ENCODE results near the gene VIPR1.

Gene VIPR1

DNA sequence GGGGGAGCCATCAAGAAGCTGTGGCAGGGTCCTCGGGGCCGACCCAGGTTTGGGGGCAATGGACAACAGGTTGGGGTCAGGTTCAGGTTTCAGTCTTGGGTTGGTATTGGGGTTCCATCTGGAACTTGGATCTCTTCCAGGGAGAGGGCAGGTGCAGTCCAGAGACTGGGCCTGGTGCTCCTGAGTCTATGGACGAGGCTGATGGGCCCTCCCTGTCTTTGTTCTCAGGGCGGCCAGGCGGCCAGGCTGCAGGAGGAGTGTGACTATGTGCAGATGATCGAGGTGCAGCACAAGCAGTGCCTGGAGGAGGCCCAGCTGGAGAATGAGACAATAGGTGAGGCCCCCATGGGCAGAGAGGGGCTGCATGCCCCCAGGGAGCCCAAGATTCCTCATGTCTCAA lies 11.1 kb downstream of the VIPR1 start:
- TF ChIP-seq POLR2AphosphoS5 (IDR thresholded peaks at IDR 0.05; ENCODE audit: low read depth) = no peak
- TF ChIP-seq, protein P1, sequence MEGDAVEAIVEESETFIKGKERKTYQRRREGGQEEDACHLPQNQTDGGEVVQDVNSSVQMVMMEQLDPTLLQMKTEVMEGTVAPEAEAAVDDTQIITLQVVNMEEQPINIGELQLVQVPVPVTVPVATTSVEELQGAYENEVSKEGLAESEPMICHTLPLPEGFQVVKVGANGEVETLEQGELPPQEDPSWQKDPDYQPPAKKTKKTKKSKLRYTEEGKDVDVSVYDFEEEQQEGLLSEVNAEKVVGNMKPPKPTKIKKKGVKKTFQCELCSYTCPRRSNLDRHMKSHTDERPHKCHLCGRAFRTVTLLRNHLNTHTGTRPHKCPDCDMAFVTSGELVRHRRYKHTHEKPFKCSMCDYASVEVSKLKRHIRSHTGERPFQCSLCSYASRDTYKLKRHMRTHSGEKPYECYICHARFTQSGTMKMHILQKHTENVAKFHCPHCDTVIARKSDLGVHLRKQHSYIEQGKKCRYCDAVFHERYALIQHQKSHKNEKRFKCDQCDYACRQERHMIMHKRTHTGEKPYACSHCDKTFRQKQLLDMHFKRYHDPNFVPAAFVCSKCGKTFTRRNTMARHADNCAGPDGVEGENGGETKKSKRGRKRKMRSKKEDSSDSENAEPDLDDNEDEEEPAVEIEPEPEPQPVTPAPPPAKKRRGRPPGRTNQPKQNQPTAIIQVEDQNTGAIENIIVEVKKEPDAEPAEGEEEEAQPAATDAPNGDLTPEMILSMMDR (IDR thresholded peaks at IDR 0.05; ENCODE audit: insufficient read depth, low read length) = no peak
- TF ChIP-seq, protein P2, sequence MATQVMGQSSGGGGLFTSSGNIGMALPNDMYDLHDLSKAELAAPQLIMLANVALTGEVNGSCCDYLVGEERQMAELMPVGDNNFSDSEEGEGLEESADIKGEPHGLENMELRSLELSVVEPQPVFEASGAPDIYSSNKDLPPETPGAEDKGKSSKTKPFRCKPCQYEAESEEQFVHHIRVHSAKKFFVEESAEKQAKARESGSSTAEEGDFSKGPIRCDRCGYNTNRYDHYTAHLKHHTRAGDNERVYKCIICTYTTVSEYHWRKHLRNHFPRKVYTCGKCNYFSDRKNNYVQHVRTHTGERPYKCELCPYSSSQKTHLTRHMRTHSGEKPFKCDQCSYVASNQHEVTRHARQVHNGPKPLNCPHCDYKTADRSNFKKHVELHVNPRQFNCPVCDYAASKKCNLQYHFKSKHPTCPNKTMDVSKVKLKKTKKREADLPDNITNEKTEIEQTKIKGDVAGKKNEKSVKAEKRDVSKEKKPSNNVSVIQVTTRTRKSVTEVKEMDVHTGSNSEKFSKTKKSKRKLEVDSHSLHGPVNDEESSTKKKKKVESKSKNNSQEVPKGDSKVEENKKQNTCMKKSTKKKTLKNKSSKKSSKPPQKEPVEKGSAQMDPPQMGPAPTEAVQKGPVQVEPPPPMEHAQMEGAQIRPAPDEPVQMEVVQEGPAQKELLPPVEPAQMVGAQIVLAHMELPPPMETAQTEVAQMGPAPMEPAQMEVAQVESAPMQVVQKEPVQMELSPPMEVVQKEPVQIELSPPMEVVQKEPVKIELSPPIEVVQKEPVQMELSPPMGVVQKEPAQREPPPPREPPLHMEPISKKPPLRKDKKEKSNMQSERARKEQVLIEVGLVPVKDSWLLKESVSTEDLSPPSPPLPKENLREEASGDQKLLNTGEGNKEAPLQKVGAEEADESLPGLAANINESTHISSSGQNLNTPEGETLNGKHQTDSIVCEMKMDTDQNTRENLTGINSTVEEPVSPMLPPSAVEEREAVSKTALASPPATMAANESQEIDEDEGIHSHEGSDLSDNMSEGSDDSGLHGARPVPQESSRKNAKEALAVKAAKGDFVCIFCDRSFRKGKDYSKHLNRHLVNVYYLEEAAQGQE (IDR thresholded peaks at IDR 0.05; ENCODE audit: insufficient replicate concordance, low read depth) = no peak
- TF ChIP-seq GABPA (IDR thresholded peaks at IDR 0.05; ENCODE audit: low read depth) = no peak
- TF ChIP-seq SPI1 (IDR thresholded peaks at IDR 0.05; ENCODE audit: borderline replicate concordance, low read depth) = no peak
- no peak for DNase-seq (ENCODE audit: low read depth in 1 of 2, low spot score in 1 of 2)
- no peak overlapping the region for H3K27ac ChIP-seq (replicated peaks)
- no peak overlapping the region for H3K4me3 ChIP-seq (replicated peaks; ENCODE audit: insufficient read depth, low read length)
- H3K27me3 ChIP-seq (ENCODE audit: insufficient read depth, poor library complexity, severe bottlenecking) = no peaks in the 10 kb centered on the region

DNA sequence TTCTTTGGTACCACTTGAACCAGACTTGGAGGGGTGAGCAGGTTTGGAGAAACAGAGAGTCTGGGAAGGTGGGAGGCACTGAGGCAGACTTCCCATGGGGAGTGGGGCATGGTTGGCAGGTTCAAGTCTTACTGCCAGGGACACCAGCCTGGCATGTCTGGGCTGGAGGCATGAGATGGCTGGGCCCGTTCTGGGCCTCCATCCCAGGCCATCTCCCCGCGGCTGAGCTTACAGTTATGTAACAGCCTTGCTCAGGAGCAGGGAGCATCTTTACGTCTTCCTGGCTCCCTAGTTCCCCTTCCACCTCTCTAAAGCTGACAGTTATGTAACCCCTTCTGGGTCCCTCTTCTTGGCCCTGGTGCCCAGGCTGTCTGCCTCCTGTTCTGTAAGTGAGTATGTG lies 12.4 kb downstream of the VIPR1 start:
- Histone ChIP-seq H3K27ac (replicated peaks) (no peak overlapping the region), H3K27me3 (ENCODE audit: insufficient read depth, poor library complexity, severe bottlenecking) (no peaks in the 10 kb centered on the region), H3K4me3 (replicated peaks; ENCODE audit: insufficient read depth, low read length) (no peak overlapping the region)
- TF ChIP-seq, protein P2 (IDR thresholded peaks at IDR 0.05; ENCODE audit: insufficient replicate concordance, low read depth) = no peak
- TF ChIP-seq, protein P1 (IDR thresholded peaks at IDR 0.05; ENCODE audit: insufficient read depth, low read length) = no peak
- no peak for TF ChIP-seq POLR2AphosphoS5 (IDR thresholded peaks at IDR 0.05; ENCODE audit: low read depth)
- no peak for TF ChIP-seq GABPA (IDR thresholded peaks at IDR 0.05; ENCODE audit: low read depth)
- TF ChIP-seq SPI1 (IDR thresholded peaks at IDR 0.05; ENCODE audit: borderline replicate concordance, low read depth) = no peak
- no peak for DNase-seq (ENCODE audit: low read depth in 1 of 2, low spot score in 1 of 2)

DNA sequence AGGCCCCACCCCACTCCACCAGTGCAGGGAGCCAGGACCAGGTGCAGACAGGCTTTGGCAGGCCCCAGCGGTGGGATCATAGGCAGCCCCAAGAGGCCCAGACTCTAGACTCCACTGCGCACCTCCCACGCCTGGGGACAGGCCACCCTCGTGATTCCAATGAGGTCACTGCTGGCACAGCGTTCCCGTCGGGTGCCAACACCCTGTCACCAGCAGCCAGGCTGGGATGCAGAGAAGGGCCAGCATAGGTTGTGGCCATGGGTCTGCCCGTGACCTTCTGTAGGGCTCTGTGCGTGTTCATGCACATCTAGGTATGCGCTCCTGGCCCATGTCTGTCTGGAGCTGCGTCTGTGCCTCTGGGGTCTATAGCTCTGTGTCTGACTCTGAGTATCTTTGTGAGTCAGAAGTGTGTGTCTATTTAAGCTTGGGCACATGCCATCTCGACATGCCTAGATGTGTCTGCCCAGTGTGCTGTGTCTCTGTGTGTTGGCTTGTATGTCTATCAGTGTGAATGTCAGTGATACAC lies 13.0 kb downstream of the VIPR1 start:
- H3K27me3 ChIP-seq (ENCODE audit: insufficient read depth, poor library complexity, severe bottlenecking) = no peaks in the 10 kb centered on the region
- H3K27ac ChIP-seq (replicated peaks) = no peak overlapping the region
- TF ChIP-seq GABPA (IDR thresholded peaks at IDR 0.05; ENCODE audit: low read depth) (no peak), SPI1 (IDR thresholded peaks at IDR 0.05; ENCODE audit: borderline replicate concordance, low read depth) (no peak)
- TF ChIP-seq, protein P2 (IDR thresholded peaks at IDR 0.05; ENCODE audit: insufficient replicate concordance, low read depth) = no peak
- H3K4me3 ChIP-seq (replicated peaks; ENCODE audit: insufficient read depth, low read length) = no peak overlapping the region
- no peak for DNase-seq (ENCODE audit: low read depth in 1 of 2, low spot score in 1 of 2)
